WTC11 (cell line): Measurements from ENCODE around the gene INCENP. TPM values are rescaled to one million over a fixed set of nuclear protein-coding genes. Genes with fewer than 3 reads are reported as not detected.

Experiments
- ATAC-seq: fragments of 200-7000 bp; cut with Tn5 transposase; 2 replicates; pipeline ENCODE4 v1.10.0; 2021; ENCODE audit warnings: mild to moderate bottlenecking, moderate library complexity
- CTCF ChIA-PET: fragments of 300-600 bp; sonication (Branson Sonifier 250); formaldehyde crosslinking; loops from one replicate; lab custom pipeline; 2021; ENCODE audit warnings: antibody characterized with exemption; lab: Charles Lee
- POLR2A ChIA-PET: fragments of 350-600 bp; sonication (Branson Sonifier 250); formaldehyde crosslinking; loops from one replicate; lab custom pipeline; 2021; ENCODE audit warnings: antibody characterized with exemption; lab: Charles Lee
- DNase-seq: peaks from one replicate; pipeline ENCODE4 v3.0.0; 2021; ENCODE audit warnings: low spot score
- H3K27ac Mint-ChIP-seq: 2 replicates; pipeline ENCODE4 v1.8.0; 2021; ENCODE audit warnings: mixed read lengths
- H3K27me3 Mint-ChIP-seq: 2 replicates; pipeline ENCODE4 v1.8.0; 2021; ENCODE audit warnings: low read depth, mild to moderate bottlenecking, moderate library complexity, mixed read lengths
- H3K36me3 Mint-ChIP-seq: 2 replicates; pipeline ENCODE4 v1.8.0; 2021; ENCODE audit warnings: mixed read lengths
- H3K4me1 Mint-ChIP-seq: 2 replicates; pipeline ENCODE4 v1.8.0; 2022; ENCODE audit warnings: mixed read lengths
- H3K4me3 Mint-ChIP-seq: 2 replicates; pipeline ENCODE4 v1.8.0; 2021; ENCODE audit warnings: mild to moderate bottlenecking, moderate library complexity, mixed read lengths
- H3K9me3 Mint-ChIP-seq: 2 replicates; pipeline ENCODE4 v1.8.0; 2021; ENCODE audit warnings: mixed read lengths
- FOXJ3 ChIP-seq: sonication (generic); formaldehyde crosslinking; IDR thresholded peaks from 2 replicates; pipeline ENCODE4 v1.9.0; 2021; ENCODE audit warnings: missing genetic modification reagents, mild to moderate bottlenecking, borderline replicate concordance
- MXD4 ChIP-seq: fragments of 250-450 bp; sonication (Bioruptor Pico); IDR thresholded peaks from 2 replicates; pipeline ENCODE4 v1.8.0; 2021; ENCODE audit warnings: mild to moderate bottlenecking, moderate library complexity, borderline replicate concordance
- NFYB ChIP-seq: sonication (generic); formaldehyde crosslinking; conservative IDR thresholded peaks from 2 replicates; pipeline ENCODE4 v1.8.0; 2022; ENCODE audit warnings: low read depth, missing genetic modification reagents
- OVOL2 ChIP-seq: fragments of 250-450 bp; sonication (Bioruptor Pico); IDR thresholded peaks from 2 replicates; pipeline ENCODE4 v1.9.0; 2021; ENCODE audit warnings: mild to moderate bottlenecking, borderline replicate concordance
- SMAD3 ChIP-seq: sonication (generic); formaldehyde crosslinking; IDR thresholded peaks from 2 replicates; pipeline ENCODE4 v1.8.0; 2022; ENCODE audit warnings: missing genetic modification reagents, mild to moderate bottlenecking, borderline replicate concordance
- total RNA-seq: library from RNA; stranded (reverse); gene quantifications from 3 replicates; pipeline ENCODE4 v1.2.3, GENCODE V29; 2021
- TF ChIP-seq, protein P1 (sequence below): sonication (generic); formaldehyde crosslinking; IDR thresholded peaks from 2 replicates; pipeline ENCODE4 v1.8.0; 2022; ENCODE audit warnings: mild to moderate bottlenecking, missing genetic modification reagents
- TF ChIP-seq, protein P2 (sequence below): sonication (generic); formaldehyde crosslinking; IDR thresholded peaks from 2 replicates; pipeline ENCODE4 v1.8.1; 2023; ENCODE audit warnings: mild to moderate bottlenecking, missing genetic modification reagents
- TF ChIP-seq, protein P3 (sequence below): fragments of 200-600 bp; IDR thresholded peaks from 2 replicates; pipeline ENCODE4 v1.8.0; 2022; ENCODE audit warnings: antibody characterized with exemption

Gene INCENP
- total RNA-seq, 1 experiment from 2014 or later: 158 TPM

DNA sequence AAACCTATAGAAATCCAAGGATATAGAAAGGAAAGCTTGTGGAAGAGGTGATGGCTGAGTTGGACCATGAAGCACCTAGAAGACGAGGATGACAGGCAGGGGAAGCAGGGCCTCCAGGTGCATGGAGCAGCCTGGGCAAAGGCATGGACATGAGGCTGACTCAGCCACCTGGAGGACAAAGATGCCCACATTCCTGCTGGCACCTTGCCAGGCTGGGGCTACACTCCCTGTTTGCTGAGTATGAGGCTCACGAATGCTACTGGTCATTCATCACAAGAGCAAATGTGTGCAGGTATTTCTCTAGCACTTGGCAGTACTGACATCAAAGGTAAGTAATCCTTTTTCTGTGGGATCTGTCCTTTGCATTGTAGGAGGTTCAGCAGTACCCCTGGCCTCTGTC, 77.6 kb downstream of the INCENP start:
- H3K9me3 Mint-ChIP-seq: no peaks in the 10 kb centered on the region
- no peak for ATAC-seq
- H3K4me3 Mint-ChIP-seq: no peak overlapping the region
- ChIA-PET CTCF (no interaction called here), POLR2A (no interaction called here)
- no peaks in the 10 kb centered on the region for H3K36me3 Mint-ChIP-seq
- H3K27ac Mint-ChIP-seq: no peak overlapping the region
- H3K4me1 Mint-ChIP-seq: no peaks in the 10 kb centered on the region
- no peak for TF ChIP-seq OVOL2 (CRISPR knock-in tag)
- no peak for TF ChIP-seq NFYB (CRISPR knock-in tag)
- TF ChIP-seq, protein P1, sequence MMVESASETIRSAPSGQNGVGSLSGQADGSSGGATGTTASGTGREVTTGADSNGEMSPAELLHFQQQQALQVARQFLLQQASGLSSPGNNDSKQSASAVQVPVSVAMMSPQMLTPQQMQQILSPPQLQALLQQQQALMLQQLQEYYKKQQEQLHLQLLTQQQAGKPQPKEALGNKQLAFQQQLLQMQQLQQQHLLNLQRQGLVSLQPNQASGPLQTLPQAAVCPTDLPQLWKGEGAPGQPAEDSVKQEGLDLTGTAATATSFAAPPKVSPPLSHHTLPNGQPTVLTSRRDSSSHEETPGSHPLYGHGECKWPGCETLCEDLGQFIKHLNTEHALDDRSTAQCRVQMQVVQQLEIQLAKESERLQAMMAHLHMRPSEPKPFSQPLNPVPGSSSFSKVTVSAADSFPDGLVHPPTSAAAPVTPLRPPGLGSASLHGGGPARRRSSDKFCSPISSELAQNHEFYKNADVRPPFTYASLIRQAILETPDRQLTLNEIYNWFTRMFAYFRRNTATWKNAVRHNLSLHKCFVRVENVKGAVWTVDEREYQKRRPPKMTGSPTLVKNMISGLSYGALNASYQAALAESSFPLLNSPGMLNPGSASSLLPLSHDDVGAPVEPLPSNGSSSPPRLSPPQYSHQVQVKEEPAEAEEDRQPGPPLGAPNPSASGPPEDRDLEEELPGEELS (CRISPR knock-in tag): no peak
- TF ChIP-seq SMAD3 (CRISPR knock-in tag): no peak
- TF ChIP-seq, protein P2, sequence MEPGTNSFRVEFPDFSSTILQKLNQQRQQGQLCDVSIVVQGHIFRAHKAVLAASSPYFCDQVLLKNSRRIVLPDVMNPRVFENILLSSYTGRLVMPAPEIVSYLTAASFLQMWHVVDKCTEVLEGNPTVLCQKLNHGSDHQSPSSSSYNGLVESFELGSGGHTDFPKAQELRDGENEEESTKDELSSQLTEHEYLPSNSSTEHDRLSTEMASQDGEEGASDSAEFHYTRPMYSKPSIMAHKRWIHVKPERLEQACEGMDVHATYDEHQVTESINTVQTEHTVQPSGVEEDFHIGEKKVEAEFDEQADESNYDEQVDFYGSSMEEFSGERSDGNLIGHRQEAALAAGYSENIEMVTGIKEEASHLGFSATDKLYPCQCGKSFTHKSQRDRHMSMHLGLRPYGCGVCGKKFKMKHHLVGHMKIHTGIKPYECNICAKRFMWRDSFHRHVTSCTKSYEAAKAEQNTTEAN (CRISPR knock-in tag): no peak
- TF ChIP-seq FOXJ3: no peak
- TF ChIP-seq, protein P3, sequence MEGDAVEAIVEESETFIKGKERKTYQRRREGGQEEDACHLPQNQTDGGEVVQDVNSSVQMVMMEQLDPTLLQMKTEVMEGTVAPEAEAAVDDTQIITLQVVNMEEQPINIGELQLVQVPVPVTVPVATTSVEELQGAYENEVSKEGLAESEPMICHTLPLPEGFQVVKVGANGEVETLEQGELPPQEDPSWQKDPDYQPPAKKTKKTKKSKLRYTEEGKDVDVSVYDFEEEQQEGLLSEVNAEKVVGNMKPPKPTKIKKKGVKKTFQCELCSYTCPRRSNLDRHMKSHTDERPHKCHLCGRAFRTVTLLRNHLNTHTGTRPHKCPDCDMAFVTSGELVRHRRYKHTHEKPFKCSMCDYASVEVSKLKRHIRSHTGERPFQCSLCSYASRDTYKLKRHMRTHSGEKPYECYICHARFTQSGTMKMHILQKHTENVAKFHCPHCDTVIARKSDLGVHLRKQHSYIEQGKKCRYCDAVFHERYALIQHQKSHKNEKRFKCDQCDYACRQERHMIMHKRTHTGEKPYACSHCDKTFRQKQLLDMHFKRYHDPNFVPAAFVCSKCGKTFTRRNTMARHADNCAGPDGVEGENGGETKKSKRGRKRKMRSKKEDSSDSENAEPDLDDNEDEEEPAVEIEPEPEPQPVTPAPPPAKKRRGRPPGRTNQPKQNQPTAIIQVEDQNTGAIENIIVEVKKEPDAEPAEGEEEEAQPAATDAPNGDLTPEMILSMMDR: no peak
- no peak for TF ChIP-seq MXD4 (CRISPR knock-in tag)
- H3K27me3 Mint-ChIP-seq: no peaks in the 10 kb centered on the region
- DNase-seq: no peak

Other genes starting within 250 kb of the INCENP start
- 47.4 to 50.0 TPM (median 49.3 TPM) in 3 replicates for gene FADS3, start 232.5 kb upstream of the INCENP start, total RNA-seq
- 7.2 to 11.1 TPM (median 8.9 TPM) in 3 replicates for gene RAB3IL1, start 206.4 kb upstream of the INCENP start, total RNA-seq
- 0.17 to 0.32 TPM (median 0.21 TPM) in 3 replicates for gene BEST1, start 173.7 kb upstream of the INCENP start, total RNA-seq
- gene FTH1, start 156.4 kb upstream of the INCENP start, total RNA-seq: 1,108 to 1,272 TPM (median 1,247 TPM) in 3 replicates
- gene SCGB1D1, start 66.2 kb downstream of the INCENP start, total RNA-seq: not detected in 3 replicates
- gene SCGB2A1, start 84.7 kb downstream of the INCENP start, total RNA-seq: not detected in 3 replicates
- not detected in 3 replicates for gene SCGB1D2, start 118.2 kb downstream of the INCENP start, total RNA-seq
- gene SCGB2A2, start 146.1 kb downstream of the INCENP start, total RNA-seq: not detected in 3 replicates
- gene SCGB1D4, start 175.1 kb downstream of the INCENP start, total RNA-seq: not detected in 3 replicates
- gene ASRGL1, start 213.4 kb downstream of the INCENP start, total RNA-seq: 36.3 to 51.6 TPM (median 41.5 TPM) in 3 replicates